GM19193 (cell line): ENCODE results near the gene PPP1R3F.

Experiments
- POLR2A ChIP-seq: IDR thresholded peaks from 4 replicates; pipeline ENCODE4 v1.6.1; 2011; ENCODE audit not compliant: insufficient read depth, insufficient read length; ENCODE audit errors: extremely low read depth

The PPP1R3F gene

DNA sequence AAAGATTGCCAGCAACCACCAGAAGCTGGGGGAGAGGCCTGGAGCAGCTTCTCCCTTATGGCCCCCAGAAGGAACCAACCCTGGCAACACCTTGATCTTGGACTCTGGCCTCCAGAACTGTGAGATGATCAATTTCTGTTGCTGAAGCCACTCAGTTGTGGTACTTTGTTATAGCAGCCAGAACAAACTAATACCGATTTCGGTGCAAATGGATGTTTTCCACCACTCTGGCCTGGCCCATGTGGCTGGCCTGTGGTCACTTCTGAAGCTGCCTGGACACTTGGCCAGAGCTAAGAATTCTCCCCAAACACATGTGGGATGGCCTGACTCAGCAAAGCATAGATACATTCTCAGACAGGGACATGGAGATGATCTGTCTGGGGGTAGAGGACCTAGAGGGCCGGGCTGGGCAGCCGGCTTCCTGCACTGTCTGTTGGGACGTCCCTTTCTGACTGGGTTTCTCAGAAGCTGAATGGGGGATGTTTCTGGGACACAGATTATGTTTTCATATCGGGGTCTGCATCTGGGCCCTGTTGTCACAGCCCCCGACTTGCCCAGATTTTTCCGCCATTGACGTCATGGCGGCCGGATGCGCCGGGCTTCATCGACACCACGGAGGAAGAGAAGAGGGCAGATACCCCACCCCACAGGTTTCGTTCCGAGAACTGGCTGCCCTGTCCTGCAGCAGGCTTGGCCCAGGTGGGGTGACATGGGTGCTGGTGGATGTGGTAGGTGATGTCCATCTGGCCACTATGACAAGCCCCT, 9.2 kb upstream of the PPP1R3F start:
- TF ChIP-seq POLR2A: no peak

- no peak for TF ChIP-seq POLR2A
Observed at GRCh38 chrX:49262603-49263002, 7.0 kb upstream of the PPP1R3F start.

- TF ChIP-seq POLR2A: no peak
Observed at GRCh38 chrX:49263631-49264030, 6.0 kb upstream of the PPP1R3F start.

DNA sequence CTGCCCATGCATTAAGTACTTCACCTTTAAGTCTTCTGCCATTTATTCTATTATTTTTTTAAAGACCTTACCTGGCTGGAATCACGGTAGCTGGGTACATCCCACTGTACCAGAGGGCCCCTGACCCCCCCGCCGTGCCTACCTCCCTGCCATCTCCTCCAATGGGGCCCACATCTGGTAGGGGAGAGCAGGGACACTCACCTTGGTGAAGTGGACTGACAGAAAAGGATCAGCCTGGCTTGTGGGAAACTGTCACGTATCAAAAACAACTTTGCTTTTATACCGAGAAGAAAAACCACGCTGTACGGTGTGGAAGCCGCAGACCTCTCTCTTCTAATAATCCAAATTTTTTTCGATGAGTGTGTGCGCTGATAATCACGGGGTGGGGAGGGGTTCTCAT, 5.1 kb upstream of the PPP1R3F start, which contains the start of gene FOXP3:
TSS of gene FOXP3 (minus strand) at position 251 of the 400 bp plus-strand sequence. CDS start 6,205 bp downstream, outside the sequence.
- no peak for TF ChIP-seq POLR2A

DNA sequence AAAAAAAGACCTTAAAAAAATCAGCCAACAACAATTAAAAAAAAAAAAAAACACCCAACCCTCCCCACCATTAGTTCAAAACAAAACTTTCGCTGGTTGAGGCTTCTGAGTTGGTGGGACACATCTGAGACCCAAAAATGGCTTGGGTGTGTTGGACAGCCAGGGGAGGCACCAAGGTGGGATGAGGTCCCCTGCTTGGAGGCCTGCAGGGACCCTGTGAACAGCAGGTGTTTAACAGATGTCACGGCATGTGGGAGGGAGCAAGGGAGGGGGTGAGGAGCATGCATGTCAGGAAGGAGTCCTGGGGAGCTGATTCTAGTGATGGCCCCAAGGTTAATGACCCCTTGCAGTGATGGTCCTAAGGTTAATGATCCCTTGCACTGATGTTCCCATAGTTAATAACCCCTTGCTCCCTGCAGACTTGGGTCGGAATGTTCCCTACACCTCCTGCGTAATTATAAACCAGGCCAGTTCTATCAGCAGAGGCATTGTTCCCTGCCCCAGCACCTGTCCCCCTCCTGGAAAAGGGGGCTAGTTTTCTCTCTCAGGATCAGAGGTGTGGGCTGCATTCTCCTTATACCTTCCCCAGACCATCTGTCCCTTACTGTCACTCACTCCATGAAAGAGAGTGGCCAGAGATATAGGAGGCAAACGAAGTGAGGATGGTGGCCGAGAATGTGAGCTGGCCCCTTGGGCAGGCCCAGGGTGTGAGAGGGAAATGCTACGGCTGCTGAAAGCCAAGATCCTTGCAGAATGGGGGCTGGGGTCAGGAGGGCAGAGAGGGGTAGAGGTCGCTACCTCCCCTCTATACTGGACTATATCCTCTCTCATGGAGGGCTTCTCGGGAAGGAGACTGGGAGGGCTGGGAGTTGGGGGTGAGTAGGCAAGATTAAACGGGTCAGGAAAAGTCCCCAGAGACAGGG, 2.8 kb upstream of the PPP1R3F start:
- no peak for TF ChIP-seq POLR2A

GRCh38 chrX:49268702-49269009, 937 bp upstream of the PPP1R3F start:
- no peak for TF ChIP-seq POLR2A

DNA sequence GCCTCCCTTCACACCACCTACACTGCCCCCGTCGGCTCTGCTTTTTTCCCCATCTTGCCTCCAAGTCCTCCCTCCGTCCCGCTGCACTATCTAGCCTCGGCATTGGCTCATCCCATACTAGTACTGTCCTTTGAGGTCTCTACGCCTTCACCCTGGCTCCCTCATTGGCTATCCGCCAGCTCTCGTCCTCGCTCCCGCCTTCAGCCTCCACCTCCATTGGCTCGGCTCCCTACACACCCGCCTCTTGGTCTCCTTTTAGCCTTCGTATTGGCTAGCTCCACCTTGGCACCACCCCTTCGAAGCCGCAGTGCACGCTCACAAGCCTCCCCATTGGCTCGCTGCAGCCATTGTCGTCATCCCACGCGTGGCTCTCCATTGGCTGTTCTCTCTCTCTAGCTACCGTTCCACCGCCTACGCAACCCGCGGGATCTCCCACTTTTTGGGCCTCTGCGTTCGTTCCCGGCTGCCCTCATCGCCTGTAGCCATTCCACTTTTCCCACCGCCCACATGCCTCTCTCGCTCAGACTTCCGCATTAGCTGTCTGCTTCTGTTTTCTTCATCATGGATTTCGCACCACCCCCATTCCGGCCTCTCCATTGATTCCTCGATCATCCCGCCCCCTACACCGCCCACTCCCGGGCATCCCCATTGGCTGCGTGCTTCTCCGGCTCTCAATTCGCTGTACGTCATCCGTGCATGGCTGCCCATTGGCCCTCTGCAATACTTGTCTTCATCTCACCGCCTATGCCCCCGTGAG, 405 bp upstream of the PPP1R3F start:
- TF ChIP-seq POLR2A: peak; percentile 73

DNA sequence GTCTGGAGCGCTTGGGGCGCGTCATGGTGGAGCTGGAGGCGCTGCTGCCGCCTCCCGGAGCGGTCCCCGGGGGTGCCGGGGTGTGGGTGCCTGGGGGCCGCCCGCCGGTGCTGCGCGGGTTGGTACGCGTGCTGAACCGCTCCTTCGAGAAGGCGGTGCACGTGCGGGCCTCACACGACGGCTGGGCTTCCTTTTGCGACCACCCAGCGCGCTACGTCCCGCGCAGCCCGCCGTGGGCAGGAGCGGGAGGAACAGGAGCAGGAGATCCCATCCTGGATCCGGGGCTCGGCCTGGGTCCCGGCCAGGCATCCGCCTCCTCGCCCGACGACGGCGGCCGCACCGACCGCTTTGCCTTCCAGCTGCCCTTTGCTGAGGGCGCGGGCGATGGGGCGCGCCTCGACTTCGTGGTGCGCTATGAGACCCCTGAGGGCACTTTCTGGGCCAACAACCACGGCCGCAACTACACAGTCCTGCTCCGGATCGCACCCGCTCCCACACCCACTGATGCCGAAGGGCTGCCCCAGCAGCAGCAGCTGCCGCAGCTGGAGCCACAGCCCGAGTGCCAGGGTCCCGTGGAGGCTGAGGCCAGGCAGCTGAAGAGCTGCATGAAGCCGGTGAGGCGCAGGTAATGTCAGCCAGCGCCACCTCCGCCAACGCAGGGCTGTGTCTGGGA, 792 bp downstream of the PPP1R3F start:
- TF ChIP-seq POLR2A: no peak

- TF ChIP-seq POLR2A: no peak
Observed at GRCh38 chrX:49271341-49271740, 1.7 kb downstream of the PPP1R3F start.

DNA sequence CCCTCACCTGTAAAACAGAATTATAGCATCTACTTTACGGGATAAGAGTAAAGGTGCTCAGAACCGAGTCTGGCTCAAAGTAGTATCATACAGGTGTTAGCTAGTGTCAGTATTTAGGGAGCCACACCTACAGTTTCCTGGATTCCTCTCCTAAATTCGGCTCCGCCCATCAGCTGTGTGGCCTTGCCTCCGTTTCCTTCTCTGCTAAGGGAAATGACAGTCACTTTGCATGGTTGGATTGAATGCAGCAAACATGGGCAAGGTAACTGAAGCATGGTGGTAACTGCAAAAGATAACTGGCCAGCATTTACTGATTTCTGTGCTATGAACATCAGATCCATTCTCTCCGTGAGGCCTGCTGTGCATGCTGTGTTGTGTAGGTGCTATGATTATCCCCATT, 2.8 kb downstream of the PPP1R3F start:
- TF ChIP-seq POLR2A: no peak

DNA sequence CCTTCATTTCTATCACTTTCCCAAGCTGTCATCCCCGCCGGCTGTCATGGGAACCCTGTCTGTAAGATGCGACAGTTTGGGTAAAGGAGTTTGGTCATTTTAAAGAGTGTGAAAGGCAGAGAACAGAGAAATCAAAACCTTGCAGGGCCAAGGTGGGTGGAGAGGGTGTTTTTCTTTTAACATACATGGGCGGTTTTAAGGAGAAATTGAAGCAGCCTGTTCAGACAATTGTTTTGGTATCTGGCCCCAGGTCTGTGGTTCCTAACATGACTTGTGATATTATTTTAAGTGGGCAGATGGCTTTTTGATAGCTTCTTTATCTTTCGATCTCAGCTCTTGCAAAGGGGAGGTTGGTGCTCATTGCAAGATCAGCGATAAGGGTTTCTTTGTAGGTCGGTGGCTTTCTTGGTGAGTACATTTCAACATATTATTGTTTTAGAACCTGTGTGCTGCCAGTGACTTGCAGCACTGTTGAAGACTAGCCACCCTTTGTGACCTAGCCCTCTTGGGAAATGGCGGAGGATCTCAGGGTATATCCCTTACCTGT, 3.7 kb downstream of the PPP1R3F start:
- TF ChIP-seq POLR2A: no peak

GRCh38 chrX:49276207-49276606, 6.6 kb downstream of the PPP1R3F start:
- TF ChIP-seq POLR2A: no peak

- no peak for TF ChIP-seq POLR2A
Observed at GRCh38 chrX:49276671-49277534, 7.3 kb downstream of the PPP1R3F start.

GRCh38 chrX:49277535-49277830, 7.9 kb downstream of the PPP1R3F start:
- TF ChIP-seq POLR2A: no peak
